Measurements from ENCODE around the gene BBX.

The BBX gene

DNA sequence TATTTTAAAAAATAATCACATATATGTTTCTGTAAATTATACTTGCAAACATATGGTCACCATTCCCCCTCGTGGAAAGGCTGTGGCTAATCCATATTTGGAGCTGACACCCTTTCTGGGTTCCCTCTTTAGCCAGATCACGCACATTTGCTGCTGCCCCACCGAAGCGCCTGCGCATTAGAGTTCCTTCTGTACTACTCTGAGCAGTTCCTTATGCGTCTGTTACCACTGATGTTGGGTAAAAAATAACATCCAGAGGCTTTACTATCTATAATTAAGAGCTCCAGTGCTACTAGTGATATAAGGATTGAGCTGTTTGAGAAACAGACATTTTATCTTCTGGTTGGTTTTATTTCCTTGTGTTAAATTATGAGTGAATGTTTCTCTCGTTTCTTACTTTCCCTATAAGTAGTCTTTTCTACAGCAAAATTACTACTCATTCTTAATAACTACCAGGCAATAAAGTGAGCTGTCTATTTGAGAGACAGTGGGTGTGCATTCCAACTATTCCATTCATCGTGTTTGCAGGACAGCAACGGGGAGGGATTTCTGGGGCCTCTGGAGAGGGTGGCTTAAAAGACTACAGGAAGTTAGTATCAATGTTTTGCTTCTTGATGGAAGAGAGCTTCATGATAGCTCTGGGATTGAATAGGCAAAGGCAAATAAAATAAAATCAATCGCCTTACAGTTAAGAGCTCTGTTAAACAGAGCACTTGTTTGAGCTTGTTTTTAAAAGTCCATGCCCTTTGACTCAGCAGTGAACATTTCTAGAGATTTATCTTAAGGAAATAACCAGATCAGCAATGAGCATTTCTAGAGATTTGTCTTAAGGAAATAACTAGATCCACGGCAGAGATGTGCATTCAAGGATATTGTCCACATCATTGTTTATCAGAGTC lies 322.9 kb downstream of the BBX start:
- DNase-seq, result no peak
- intact Hi-C loops (cut with DNase I), result no loop called here

DNA sequence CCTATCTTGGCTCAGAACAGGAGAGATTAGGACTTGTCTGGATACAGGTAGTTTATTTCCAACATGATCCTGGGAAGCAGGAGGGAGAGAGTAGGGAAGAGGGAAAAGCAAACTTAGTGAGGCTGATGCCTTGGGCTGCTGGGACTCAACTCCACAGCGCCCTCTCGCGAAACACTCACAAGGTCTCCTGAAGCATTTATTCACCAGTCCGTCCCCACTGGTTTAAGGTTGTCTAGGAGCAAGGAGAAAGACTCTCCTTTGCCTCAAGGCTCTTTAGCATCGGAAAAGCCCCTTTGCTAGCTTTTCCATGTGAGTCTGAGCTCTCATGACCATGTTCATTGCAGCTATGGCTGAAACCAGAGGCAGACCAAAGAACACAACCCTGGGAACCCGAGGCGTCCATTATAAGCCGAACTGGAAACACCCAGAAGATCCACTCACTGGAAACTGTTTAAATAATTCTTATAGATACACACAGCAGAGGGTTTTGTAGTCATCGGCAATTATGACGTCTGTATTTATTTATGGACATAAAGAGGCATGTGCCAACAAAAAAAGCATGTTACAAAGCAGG lies 323.6 kb downstream of the BBX start:
- peak; percentile 49 to 90 (median 72) for DNase-seq
- intact Hi-C loops (cut with DNase I), result no loop called here

DNA sequence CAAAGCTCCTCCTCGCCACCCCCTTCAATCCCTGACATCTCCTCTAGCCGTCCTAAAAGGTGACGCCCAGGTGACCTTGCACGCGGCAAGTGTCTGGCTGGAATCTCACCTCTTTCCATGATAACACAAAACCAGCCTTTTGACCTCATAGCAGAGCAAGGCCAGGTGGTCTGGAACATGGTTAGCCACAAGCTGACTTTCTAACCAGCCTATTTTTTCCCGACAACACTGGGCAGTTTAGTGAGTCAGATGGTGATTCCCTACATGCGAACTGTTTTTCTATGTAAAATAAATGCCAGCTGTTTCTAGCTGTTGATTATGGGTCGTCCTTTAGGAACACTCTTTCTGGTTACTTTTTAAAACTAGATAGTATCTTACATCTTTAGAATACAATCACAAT lies 325.0 kb downstream of the BBX start:
- DNase-seq, result no peak
- intact Hi-C loops (cut with DNase I), result no loop called here

- intact Hi-C loops (cut with DNase I), result no loop called here
- DNase-seq, result peak in 1 of 42 donors; percentile 8
These were observed 325.7 kb downstream of the BBX start for GRCh38 chr3:107848351-107848915.

DNA sequence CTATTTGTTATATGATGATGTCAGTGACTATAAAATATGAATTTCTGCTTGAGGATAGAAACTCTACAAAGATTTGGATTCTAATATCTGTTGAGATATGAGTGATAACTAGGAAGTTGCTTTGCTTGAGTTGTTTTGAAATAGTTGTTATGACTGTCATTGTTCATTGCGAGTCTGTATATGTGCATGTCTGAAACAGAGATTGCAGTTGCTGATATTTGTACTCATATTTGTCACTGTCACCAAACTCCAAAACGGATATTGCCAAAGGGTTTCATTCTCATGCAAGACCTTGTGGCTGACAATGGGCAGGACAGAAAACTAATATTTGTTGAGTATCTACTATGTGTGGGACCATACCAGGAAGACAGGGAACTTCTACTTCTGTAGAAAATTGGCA lies 327.9 kb downstream of the BBX start:
- intact Hi-C loops (cut with DNase I), result no loop called here
- no peak for DNase-seq

DNA sequence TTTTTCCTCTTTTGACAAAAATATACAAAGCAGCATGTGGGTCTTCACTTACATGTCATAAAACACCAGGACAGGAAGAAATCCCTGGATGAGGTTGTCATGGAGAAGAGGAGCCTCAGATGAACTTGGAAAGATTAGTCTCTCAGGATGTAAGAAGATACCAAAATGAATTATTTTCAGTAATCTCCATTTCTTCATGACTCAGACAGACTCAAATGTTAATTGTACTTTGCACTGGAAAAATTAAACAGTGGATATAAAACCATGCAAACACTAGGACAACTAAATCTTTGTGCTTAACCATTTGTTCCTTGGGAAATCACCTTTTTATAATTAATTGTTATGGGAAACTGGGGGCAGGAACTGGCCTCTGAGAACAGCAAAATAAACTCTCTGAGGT lies 331.1 kb downstream of the BBX start:
- intact Hi-C loops (cut with DNase I), result no loop called here
- no peak for DNase-seq

- intact Hi-C loops (cut with DNase I), result no loop called here
- DNase-seq, result no peak
These were observed 332.0 kb downstream of the BBX start for GRCh38 chr3:107854733-107855132.

GRCh38 chr3:107855710-107856109 lies 332.9 kb downstream of the BBX start:
- DNase-seq, result no peak
- intact Hi-C loops (cut with DNase I), result no loop called here

- no peak for DNase-seq
- intact Hi-C loops (cut with DNase I), result no loop called here
These were observed 335.1 kb downstream of the BBX start for GRCh38 chr3:107857854-107858253.

GRCh38 chr3:107858876-107859275 lies 336.1 kb downstream of the BBX start:
- intact Hi-C loops (cut with DNase I), result no loop called here
- DNase-seq, result no peak

Measured in head of caudate nucleus (tissue), 42 donors.